Activated naive CD4-positive, alpha-beta T cell treated with anti-CD3 and anti-CD28 coated beads, Interleukin-2, amount 50 U/mL, for 72 hours (primary cell): ENCODE results near the gene MAGOHB. TPM values are rescaled to one million over a fixed set of nuclear protein-coding genes. Genes with fewer than 3 reads are reported as not detected.
"Not testable (repeated sequence)": the region's sequence is repeated elsewhere in the genome, so short reads cannot be mapped to it uniquely, and the experiment has no call there.

Experiments used
- ATAC-seq, 2 donors: fragments of 150-1000 bp; cut with Tn5 transposase; 2 replicates each; pipeline ENCODE4 v1.10.0; 2021; ENCODE audit warnings: mild to moderate bottlenecking in 2 of 2, moderate library complexity in 2 of 2
- DNase-seq, 2 donors: peaks; one replicate each; pipeline ENCODE4 v3.0.0; 2021 to 2022; ENCODE audit warnings: low spot score in 2 of 2
- H3K27ac Mint-ChIP-seq, 2 donors: one replicate each; pipeline ENCODE4 v1.8.0; 2022; ENCODE audit warnings: mild to moderate bottlenecking in 2 of 2, mixed read lengths in 2 of 2
- H3K36me3 Mint-ChIP-seq, 2 donors: one replicate each; pipeline ENCODE4 v1.8.0; 2022; ENCODE audit warnings: mixed read lengths in 2 of 2
- H3K9me3 Mint-ChIP-seq, 2 donors: one replicate each; pipeline ENCODE4 v1.8.0; 2022; ENCODE audit warnings: mixed read lengths in 2 of 2
- total RNA-seq, 2 donors: library from RNA; stranded (reverse); gene quantifications; one replicate each; pipeline ENCODE4 v1.2.3, GENCODE V29; 2022

Gene MAGOHB
- total RNA-seq, 2 donors from 2014 or later, result 54.8 to 60.7 TPM

GRCh38 chr12:10572021-10572490 is 41.4 kb downstream of the MAGOHB start:
- H3K9me3 Mint-ChIP-seq, H3K27ac Mint-ChIP-seq, H3K36me3 Mint-ChIP-seq, ATAC-seq, DNase-seq: not testable (repeated sequence)

- Mint-ChIP-seq H3K27ac (no peak overlapping the region), H3K36me3 (no peaks in the 10 kb centered on the region)
These were observed 42.3 kb downstream of the MAGOHB start for GRCh38 chr12:10571141-10571540.

GRCh38 chr12:10567813-10568212 is 45.6 kb downstream of the MAGOHB start:
- Mint-ChIP-seq H3K36me3 (no peaks in the 10 kb centered on the region), H3K27ac (no peak overlapping the region), H3K9me3 (no peaks in the 10 kb centered on the region)
- ATAC-seq, result no peak
- DNase-seq, result no peak

More at GRCh38 chr12:10571141-10571540, 42.3 kb downstream of the MAGOHB start:
- no peak for ATAC-seq
- H3K9me3 Mint-ChIP-seq, result no peaks in the 10 kb centered on the region
- DNase-seq, result no peak

- ATAC-seq, result no peak
- no peaks in the 10 kb centered on the region for H3K9me3 Mint-ChIP-seq
- H3K27ac Mint-ChIP-seq, result no peak overlapping the region
- H3K36me3 Mint-ChIP-seq, result no peaks in the 10 kb centered on the region
- DNase-seq, result no peak
These were observed 49.4 kb downstream of the MAGOHB start for GRCh38 chr12:10563966-10564365.

- no peak overlapping the region for H3K27ac Mint-ChIP-seq
These were observed 50.4 kb downstream of the MAGOHB start for GRCh38 chr12:10563002-10563401.

GRCh38 chr12:10562306-10562933 is 51.0 kb downstream of the MAGOHB start:
- Mint-ChIP-seq H3K27ac (no peak overlapping the region), H3K36me3 (no peaks in the 10 kb centered on the region), H3K9me3 (no peaks in the 10 kb centered on the region)
- DNase-seq (peak in 1 of 2 donors; percentile 31), ATAC-seq (no peak)

More at GRCh38 chr12:10563002-10563401, 50.4 kb downstream of the MAGOHB start:
- no peak for DNase-seq
- ATAC-seq, result no peak
- H3K9me3 Mint-ChIP-seq, result no peaks in the 10 kb centered on the region
- H3K36me3 Mint-ChIP-seq, result no peaks in the 10 kb centered on the region

- Mint-ChIP-seq H3K36me3 (peaks cover 0 to 6% of the 10 kb centered on the region in 2 donors), H3K9me3 (no peaks in the 10 kb centered on the region), H3K27ac (no peak overlapping the region)
- ATAC-seq, result no peak
- no peak for DNase-seq
These were observed 54.2 kb downstream of the MAGOHB start for GRCh38 chr12:10559244-10559643.

GRCh38 chr12:10558789-10559188 is 54.6 kb downstream of the MAGOHB start:
- Mint-ChIP-seq H3K36me3 (peaks cover 0 to 6% of the 10 kb centered on the region in 2 donors), H3K27ac (no peak overlapping the region), H3K9me3 (no peaks in the 10 kb centered on the region)
- ATAC-seq (no peak), DNase-seq (no peak)

GRCh38 chr12:10558301-10558700 is 55.1 kb downstream of the MAGOHB start:
- peaks cover 0 to 6% of the 10 kb centered on the region in 2 donors for H3K36me3 Mint-ChIP-seq
- DNase-seq (no peak), ATAC-seq (peak in 1 of 2 donors; percentile 44)
- H3K27ac Mint-ChIP-seq, result no peak overlapping the region
- H3K9me3 Mint-ChIP-seq, result no peaks in the 10 kb centered on the region

- DNase-seq, result no peak
- H3K9me3 Mint-ChIP-seq, result no peaks in the 10 kb centered on the region
These were observed 55.6 kb downstream of the MAGOHB start for GRCh38 chr12:10557766-10558165.

GRCh38 chr12:10557329-10557728 is 56.1 kb downstream of the MAGOHB start:
- H3K9me3 Mint-ChIP-seq, result no peaks in the 10 kb centered on the region
- DNase-seq (no peak), ATAC-seq (no peak)
- H3K36me3 Mint-ChIP-seq, result peaks cover 0 to 6% of the 10 kb centered on the region in 2 donors
- H3K27ac Mint-ChIP-seq, result no peak overlapping the region

More at GRCh38 chr12:10557766-10558165, 55.6 kb downstream of the MAGOHB start:
- H3K27ac Mint-ChIP-seq, result no peak overlapping the region
- peaks cover 0 to 6% of the 10 kb centered on the region in 2 donors for H3K36me3 Mint-ChIP-seq
- no peak for ATAC-seq

- no peak for DNase-seq
- Mint-ChIP-seq H3K27ac (no peak overlapping the region), H3K36me3 (peaks cover 0 to 6% of the 10 kb centered on the region in 2 donors), H3K9me3 (no peaks in the 10 kb centered on the region)
- peak in 1 of 2 donors; percentile 13 for ATAC-seq
These were observed 58.5 kb downstream of the MAGOHB start for GRCh38 chr12:10554756-10555481.

GRCh38 chr12:10554228-10554755 is 59.1 kb downstream of the MAGOHB start:
- no peak overlapping the region for H3K27ac Mint-ChIP-seq
- DNase-seq, result no peak
- H3K9me3 Mint-ChIP-seq, result no peaks in the 10 kb centered on the region
- peak in 1 of 2 donors; percentile 26 for ATAC-seq
- peaks cover 0 to 6% of the 10 kb centered on the region in 2 donors for H3K36me3 Mint-ChIP-seq

Other genes with a start within 250 kb of the MAGOHB start
- gene KLRK1, start 223.6 kb downstream of the MAGOHB start, total RNA-seq, result 1 to 10 TPM in 1 of 2 donors, under 1 TPM in 1; 0.39 to 2.8 TPM
- gene KLRC4, start 203.9 kb downstream of the MAGOHB start, total RNA-seq, result under 1 TPM in 1 of 2 donors, not detected in 1; 0.75 TPM
- gene KLRC3, start 193.0 kb downstream of the MAGOHB start, total RNA-seq, result not detected
- gene KLRC2, start 177.6 kb downstream of the MAGOHB start, total RNA-seq, result under 1 TPM in 1 of 2 donors, not detected in 1; 0.27 TPM
- gene KLRC1, start 160.2 kb downstream of the MAGOHB start, total RNA-seq, result under 1 TPM; 0.33 to 0.66 TPM
- gene EIF2S3B, start 107.7 kb downstream of the MAGOHB start, total RNA-seq, result under 1 TPM; 0.30 to 0.49 TPM
- gene STYK1, start 60.4 kb upstream of the MAGOHB start, total RNA-seq, result under 1 TPM in 1 of 2 donors, not detected in 1; 0.74 TPM
- gene YBX3, start 109.7 kb upstream of the MAGOHB start, total RNA-seq, result 100 to 1,000 TPM in 1 of 2 donors, 10 to 100 TPM in 1; 44.9 to 156 TPM
- not detected for gene TAS2R7, start 189.0 kb upstream of the MAGOHB start, total RNA-seq
- not detected for gene TAS2R8, start 193.7 kb upstream of the MAGOHB start, total RNA-seq
- gene TAS2R9, start 196.6 kb upstream of the MAGOHB start, total RNA-seq, result not detected
- not detected for gene TAS2R10, start 212.7 kb upstream of the MAGOHB start, total RNA-seq
- gene PRR4, start 235.9 kb upstream of the MAGOHB start, total RNA-seq, result 1 to 10 TPM in 1 of 2 donors, under 1 TPM in 1; 0.48 to 2.4 TPM